Mesenchymal stem cell (in vitro differentiated cells and primary cell): Measurements from ENCODE around the gene ARF6.
A peak's percentile ranks its signal among the peaks of the same experiment; 100 is the strongest.

Experiments
- DNase-seq: peaks from one replicate; pipeline ENCODE4 v3.0.0-alpha.2; 2013
- H2AFZ ChIP-seq: one replicate; pipeline ENCODE4 v1.6.1; 2013; ENCODE audit warnings: low read depth, mild to moderate bottlenecking, control low read depth, inconsistent platforms, low read length, moderate library complexity
- H2AK5ac ChIP-seq: 2 replicates; pipeline ENCODE4 v1.6.1; 2013; ENCODE audit warnings: low read length, moderate library complexity, mild to moderate bottlenecking, inconsistent platforms; ENCODE audit not compliant: severe bottlenecking
- H2BK120ac ChIP-seq: one replicate; pipeline ENCODE4 v1.6.1; 2013; ENCODE audit warnings: low read depth, mild to moderate bottlenecking, inconsistent platforms, low read length, moderate library complexity
- H2BK12ac ChIP-seq, 2 experiments: one replicate each; pipeline ENCODE4 v1.6.1; 2013; ENCODE audit warnings: inconsistent platforms in 2 of 2, low read length in 2 of 2, mild to moderate bottlenecking in 2 of 2, moderate library complexity in 2 of 2, control low read depth in 1 of 2
- H2BK15ac ChIP-seq: one replicate; pipeline ENCODE4 v1.6.1; 2013; ENCODE audit warnings: mild to moderate bottlenecking, low read depth, inconsistent platforms; ENCODE audit not compliant: poor library complexity, severe bottlenecking
- H2BK5ac ChIP-seq: 2 replicates; pipeline ENCODE4 v1.6.1; 2013; ENCODE audit warnings: low read depth, mild to moderate bottlenecking, low read length, control low read depth, inconsistent platforms; ENCODE audit not compliant: poor library complexity, severe bottlenecking
- H3K14ac ChIP-seq, 2 experiments: one replicate each; pipeline ENCODE4 v1.6.1; 2013; ENCODE audit warnings: inconsistent platforms in 2 of 2, low read length in 2 of 2, control low read depth in 1 of 2, mild to moderate bottlenecking in 1 of 2, moderate library complexity in 1 of 2
- H3K18ac ChIP-seq, 2 experiments: one replicate each; pipeline ENCODE4 v1.6.1; 2013; ENCODE audit warnings: inconsistent platforms in 2 of 2, low read length in 2 of 2, control low read depth in 1 of 2, low read depth in 1 of 2, mild to moderate bottlenecking in 1 of 2
- H3K23ac ChIP-seq, 2 experiments: one replicate each; pipeline ENCODE4 v1.6.1; 2013; ENCODE audit warnings: inconsistent platforms in 2 of 2, low read length in 2 of 2, mild to moderate bottlenecking in 2 of 2, moderate library complexity in 2 of 2, control low read depth in 1 of 2
- H3K27ac ChIP-seq: 2 replicates; pipeline ENCODE4 v1.5.1; 2013; ENCODE audit warnings: mild to moderate bottlenecking, moderate library complexity, low read length, control low read depth, inconsistent platforms; ENCODE audit not compliant: poor library complexity, severe bottlenecking
- H3K27me3 ChIP-seq, 2 experiments: 2 replicates each; pipeline versions ENCODE4 v1.6.1 to v1.7.0; 2013; ENCODE audit warnings: low read length in 2 of 2, mild to moderate bottlenecking in 2 of 2, moderate library complexity in 2 of 2, control low read depth in 1 of 2, inconsistent platforms in 1 of 2; ENCODE audit not compliant: control insufficient read depth in 1 of 2, insufficient read depth in 1 of 2
- H3K36me3 ChIP-seq, 2 experiments: 2 replicates each; pipeline versions ENCODE4 v1.6.1 to v1.7.0; 2013; ENCODE audit warnings: low read length in 2 of 2, control low read depth in 1 of 2, inconsistent platforms in 1 of 2, low read depth in 1 of 2, mild to moderate bottlenecking in 1 of 2; ENCODE audit not compliant: insufficient read depth in 2 of 2, control insufficient read depth in 1 of 2
- H3K4ac ChIP-seq, 2 experiments: one replicate each; pipeline ENCODE4 v1.6.1; 2013; ENCODE audit warnings: inconsistent platforms in 2 of 2, low read length in 2 of 2, mild to moderate bottlenecking in 2 of 2, moderate library complexity in 2 of 2, control low read depth in 1 of 2, low read depth in 1 of 2
- H3K4me1 ChIP-seq: 2 replicates; pipeline ENCODE4 v1.6.1; 2013; ENCODE audit warnings: low read depth, low read length, control low read depth; ENCODE audit not compliant: control insufficient read depth, insufficient read depth
- H3K4me2 ChIP-seq: 2 replicates; pipeline ENCODE4 v1.6.1; 2013; ENCODE audit warnings: low read length, mild to moderate bottlenecking, inconsistent platforms; ENCODE audit not compliant: poor library complexity, severe bottlenecking
- H3K4me3 ChIP-seq, 2 experiments: 2 replicates each; pipeline versions ENCODE4 v1.5.1 to v1.7.0; 2013; ENCODE audit warnings: low read length in 2 of 2, mild to moderate bottlenecking in 2 of 2, control low read depth in 1 of 2, low read depth in 1 of 2; ENCODE audit not compliant: insufficient read depth in 1 of 2
- H3K79me1 ChIP-seq: replicated peaks from 2 replicates; pipeline ENCODE4 v1.6.1; 2013; ENCODE audit warnings: mild to moderate bottlenecking, control low read depth, low read length, inconsistent platforms; ENCODE audit not compliant: poor library complexity, severe bottlenecking
- H3K9ac ChIP-seq: 2 replicates; pipeline ENCODE4 v1.7.0; 2013; ENCODE audit warnings: mild to moderate bottlenecking, low read length, moderate library complexity
- H3K9me3 ChIP-seq: 2 replicates; pipeline ENCODE4 v1.7.0; 2013; ENCODE audit warnings: mild to moderate bottlenecking, low read length; ENCODE audit not compliant: control insufficient read depth
- H4K8ac ChIP-seq: one replicate; pipeline ENCODE4 v1.6.1; 2013; ENCODE audit warnings: inconsistent platforms, mild to moderate bottlenecking, low read length, moderate library complexity
- H4K91ac ChIP-seq: one replicate; pipeline ENCODE4 v1.6.1; 2013; ENCODE audit warnings: mild to moderate bottlenecking, low read length, inconsistent platforms
- WGBS: methylation state at CpG from one replicate; pipeline ENCODE4 v1.1.7; 2013; ENCODE audit warnings: mixed read lengths; 5-methylcytosine and 5-hydroxymethylcytosine counted together

The ARF6 gene

DNA sequence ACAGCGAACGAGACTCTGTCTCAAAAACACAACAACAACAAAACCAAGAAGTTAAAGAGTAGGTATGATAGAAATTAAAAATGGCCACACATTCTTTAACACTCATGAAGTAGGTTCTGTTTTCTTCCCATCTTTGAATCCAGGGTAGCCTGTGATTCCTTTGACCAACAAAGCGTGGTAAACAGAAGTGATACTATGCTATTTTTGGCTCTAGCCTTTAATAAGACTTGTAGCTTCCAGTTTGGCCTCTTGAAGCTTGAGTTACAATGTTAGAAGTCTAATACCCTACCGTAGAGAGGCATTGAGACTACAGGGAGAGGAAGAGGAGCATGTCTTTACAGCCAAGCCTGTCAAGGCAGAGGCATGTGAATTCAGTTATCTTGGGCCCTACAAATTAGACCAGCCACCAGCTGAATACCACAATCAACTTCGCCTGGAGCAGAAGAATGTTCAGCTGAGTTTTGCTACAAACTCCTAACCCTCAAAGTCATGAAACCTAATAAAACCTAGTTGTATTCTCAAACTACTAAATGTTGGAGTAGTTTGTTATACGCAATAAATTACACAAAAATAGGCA, 35.4 kb upstream of the ARF6 start:
- no peaks in the 10 kb centered on the region for H3K36me3 ChIP-seq
- no peak overlapping the region for H4K91ac ChIP-seq
- H2BK15ac ChIP-seq, result no peak overlapping the region
- no peak overlapping the region for H3K4ac ChIP-seq
- H2BK5ac ChIP-seq, result no peak overlapping the region
- no peak overlapping the region for H3K4me3 ChIP-seq
- no peaks in the 10 kb centered on the region for H3K9me3 ChIP-seq
- H3K79me1 ChIP-seq, result peaks cover 3% of the 10 kb centered on the region
- H3K4me1 ChIP-seq, result peaks cover 4% of the 10 kb centered on the region
- H3K14ac ChIP-seq, result no peak overlapping the region
- no peak overlapping the region for H2BK12ac ChIP-seq
- DNase-seq, result no peak
- no peak overlapping the region for H3K4me2 ChIP-seq
- H3K18ac ChIP-seq, result no peak overlapping the region
- H3K23ac ChIP-seq, result no peak overlapping the region
- H3K27me3 ChIP-seq, result no peaks in the 10 kb centered on the region
- WGBS, result 95% methylated on average over 3 of the region's 6 CpGs
- no peak overlapping the region for H4K8ac ChIP-seq
- peak overlapping the region; percentile 2 for H3K27ac ChIP-seq
- H2AK5ac ChIP-seq, result no peak overlapping the region
- H2BK120ac ChIP-seq, result no peak overlapping the region
- no peak overlapping the region for H2AFZ ChIP-seq
- H3K9ac ChIP-seq, result no peak overlapping the region

GRCh38 chr14:49858383-49858782, 34.5 kb upstream of the ARF6 start:
- Histone ChIP-seq H3K14ac (no peak overlapping the region), H4K8ac (no peak overlapping the region), H2BK120ac (no peak overlapping the region), H4K91ac (no peak overlapping the region), H2BK15ac (no peak overlapping the region), H3K4me1 (peaks cover 4% of the 10 kb centered on the region), H3K27ac (no peak overlapping the region), H3K4me3 (no peak overlapping the region), H2BK12ac (no peak overlapping the region), H2AFZ (no peak overlapping the region), H3K23ac (no peak overlapping the region), H2AK5ac (no peak overlapping the region), H3K9me3 (no peaks in the 10 kb centered on the region), H3K27me3 (no peaks in the 10 kb centered on the region), H3K79me1 (peaks cover 3% of the 10 kb centered on the region), H2BK5ac (no peak overlapping the region), H3K4ac (no peak overlapping the region), H3K9ac (no peak overlapping the region), H3K4me2 (no peak overlapping the region), H3K36me3 (no peaks in the 10 kb centered on the region), H3K18ac (no peak overlapping the region)
- no peak for DNase-seq
- WGBS, result 97% methylated on average over 2 of the region's 3 CpGs

DNA sequence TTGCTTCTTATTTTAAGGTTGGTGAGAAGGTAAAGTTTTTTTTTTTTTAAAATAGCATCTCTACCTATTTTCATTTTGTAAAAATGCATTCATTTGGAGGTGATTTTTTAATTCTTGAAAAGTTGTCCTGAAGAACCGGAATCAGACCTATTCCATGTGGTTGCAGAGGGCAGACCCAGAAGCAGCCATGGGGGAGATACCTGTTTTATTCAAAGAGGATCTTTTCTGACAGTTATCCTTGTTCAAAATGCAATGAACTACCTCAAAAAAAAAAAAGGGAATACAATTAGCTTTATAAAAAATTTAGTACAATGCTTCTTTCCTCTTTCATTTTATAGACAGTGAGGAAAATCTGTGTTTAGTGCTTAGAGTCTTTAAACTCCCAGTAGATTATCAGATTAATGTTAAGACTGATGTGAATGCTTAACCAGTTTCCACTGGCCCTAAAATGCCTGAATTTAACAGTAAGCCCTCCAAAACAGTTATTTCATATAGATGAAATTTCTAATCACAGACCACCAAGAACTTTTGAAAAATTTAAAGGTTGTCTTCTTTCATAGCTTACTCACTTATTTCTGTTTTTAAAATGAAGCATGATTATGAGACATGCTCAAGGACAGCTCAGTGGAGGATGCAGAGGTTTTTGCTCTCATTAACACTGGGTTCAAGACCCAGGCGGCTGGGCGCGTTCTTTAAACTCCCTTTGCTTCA, 31.7 kb upstream of the ARF6 start:
- H3K79me1 ChIP-seq, result peaks cover 5% of the 10 kb centered on the region
- peak overlapping the region; percentile 75 to 94 for H3K4ac ChIP-seq
- H4K91ac ChIP-seq, result peak overlapping the region; percentile 81
- H2AK5ac ChIP-seq, result no peak overlapping the region
- H3K27ac ChIP-seq, result peak overlapping the region; percentile 99
- H3K18ac ChIP-seq, result peak overlapping the region; percentile 90 to 98
- no peaks in the 10 kb centered on the region for H3K36me3 ChIP-seq
- H3K9ac ChIP-seq, result peak overlapping the region; percentile 97
- no peak overlapping the region for H2BK12ac ChIP-seq
- H3K23ac ChIP-seq, result no peak overlapping the region
- H2BK15ac ChIP-seq, result no peak overlapping the region
- H4K8ac ChIP-seq, result peak overlapping the region; percentile 79
- H3K4me1 ChIP-seq, result peaks cover 4% of the 10 kb centered on the region
- H3K9me3 ChIP-seq, result no peaks in the 10 kb centered on the region
- peak overlapping the region; percentile 26 to 95 for H3K4me3 ChIP-seq
- 22% methylated on average over 4 of the region's 4 CpGs for WGBS
- no peak for DNase-seq
- H2AFZ ChIP-seq, result peak overlapping the region; percentile 97
- H3K4me2 ChIP-seq, result peak overlapping the region; percentile 80
- H3K14ac ChIP-seq, result no peak overlapping the region
- H2BK120ac ChIP-seq, result peak overlapping the region; percentile 8
- no peaks in the 10 kb centered on the region for H3K27me3 ChIP-seq
- peak overlapping the region; percentile 90 for H2BK5ac ChIP-seq

GRCh38 chr14:49861699-49862088, 31.2 kb upstream of the ARF6 start:
- H3K18ac ChIP-seq, result peak overlapping the region; percentile 90 to 98
- peak overlapping the region; percentile 97 for H3K9ac ChIP-seq
- peak overlapping the region; percentile 76 for H2AK5ac ChIP-seq
- DNase-seq, result peak; percentile 88
- peak overlapping the region; percentile 29 to 47 for H2BK12ac ChIP-seq
- peaks cover 5% of the 10 kb centered on the region for H3K79me1 ChIP-seq
- peak overlapping the region; percentile 79 for H4K8ac ChIP-seq
- no peaks in the 10 kb centered on the region for H3K9me3 ChIP-seq
- H3K36me3 ChIP-seq, result no peaks in the 10 kb centered on the region
- H4K91ac ChIP-seq, result peak overlapping the region; percentile 81
- peak overlapping the region; percentile 52 to 95 for H3K4me3 ChIP-seq
- H3K23ac ChIP-seq, result peak overlapping the region in 1 of 2 experiments; percentile 41
- peak overlapping the region; percentile 99 for H3K27ac ChIP-seq
- peak overlapping the region; percentile 96 for H2BK15ac ChIP-seq
- WGBS, result under 1% methylated on average over 12 of the region's 12 CpGs
- peak overlapping the region in 1 of 2 experiments; percentile 89 for H3K14ac ChIP-seq
- peak overlapping the region; percentile 8 for H2BK120ac ChIP-seq
- H2AFZ ChIP-seq, result peak overlapping the region; percentile 97
- peak overlapping the region; percentile 80 for H3K4me2 ChIP-seq
- no peaks in the 10 kb centered on the region for H3K27me3 ChIP-seq
- peak overlapping the region; percentile 90 for H2BK5ac ChIP-seq
- peaks cover 4% of the 10 kb centered on the region for H3K4me1 ChIP-seq
- H3K4ac ChIP-seq, result peak overlapping the region; percentile 75 to 94
